SU-DHL-6 (cell line): Measurements from ENCODE around the gene DNAJC5G.

Experiments used
- H2AFZ ChIP-seq: fragments of 200-600 bp; sonication (generic); 2 replicates; pipeline ENCODE4 v1.6.1; 2014; ENCODE audit warnings: low read depth, mild to moderate bottlenecking, moderate library complexity, mixed read lengths, antibody characterized with exemption, low read length; ENCODE audit not compliant: severe bottlenecking
- H3F3A ChIP-seq: fragments of 200-600 bp; shearing (Covaris generic); 2 replicates; pipeline ENCODE4 v1.6.0; 2016; ENCODE audit warnings: antibody characterized with exemption, mild to moderate bottlenecking; ENCODE audit not compliant: insufficient read depth
- H3K27ac ChIP-seq: fragments of 200-600 bp; sonication (generic); 2 replicates; pipeline ENCODE4 v1.5.1; 2016; ENCODE audit warnings: low read depth, mild to moderate bottlenecking, low read length, moderate library complexity, mixed read lengths
- H3K27me3 ChIP-seq: fragments of 200-600 bp; sonication (generic), shearing (Covaris generic); 2 replicates; pipeline ENCODE4 v1.6.0; 2014; ENCODE audit warnings: mild to moderate bottlenecking, low read length
- H3K36me3 ChIP-seq: fragments of 200-600 bp; sonication (generic); 2 replicates; pipeline ENCODE4 v1.6.1; 2014; ENCODE audit warnings: mild to moderate bottlenecking, low read length, mixed read lengths
- H3K4me2 ChIP-seq: fragments of 300-600, 200-600 bp; shearing (Covaris generic), sonication (generic); 2 replicates; pipeline ENCODE4 v1.6.0; 2014; ENCODE audit warnings: low read length, low read depth, mild to moderate bottlenecking; ENCODE audit not compliant: poor library complexity, severe bottlenecking
- H3K4me3 ChIP-seq: fragments of 200-600 bp; sonication (generic); 2 replicates; pipeline ENCODE4 v1.5.1; 2014; ENCODE audit warnings: antibody characterized with exemption, low read length, mild to moderate bottlenecking, mixed read lengths; ENCODE audit not compliant: insufficient read depth, poor library complexity, severe bottlenecking
- H3K79me2 ChIP-seq: fragments of 200-600 bp; sonication (generic); 2 replicates; pipeline ENCODE4 v1.6.1; 2014; ENCODE audit warnings: mild to moderate bottlenecking, low read length, moderate library complexity; ENCODE audit not compliant: insufficient read depth
- H3K9ac ChIP-seq: fragments of 200-600 bp; sonication (generic); 2 replicates; pipeline ENCODE4 v1.7.0; 2014; ENCODE audit warnings: mild to moderate bottlenecking, low read length
- H3K9me2 ChIP-seq: fragments of 200-600 bp; sonication (generic); replicated peaks from 2 replicates; pipeline ENCODE4 v1.6.1; 2014; ENCODE audit warnings: low read length; ENCODE audit not compliant: insufficient read depth
- H3K9me3 ChIP-seq: fragments of 200-600 bp; sonication (generic); 2 replicates; pipeline ENCODE4 v1.6.1; 2014; ENCODE audit warnings: low read length, mixed read lengths; ENCODE audit not compliant: insufficient read depth
- H4K20me1 ChIP-seq: fragments of 200-600 bp; sonication (generic); 2 replicates; pipeline ENCODE4 v1.6.1; 2014; ENCODE audit warnings: low read depth, mild to moderate bottlenecking, antibody characterized with exemption, low read length, moderate library complexity, mixed read lengths
- CTCF ChIP-seq: fragments of 200-600 bp; sonication (generic); IDR thresholded peaks from one replicate; pipeline ENCODE4 v1.5.1; 2017; ENCODE audit warnings: antibody characterized with exemption, mild to moderate bottlenecking, low read length, moderate library complexity; ENCODE audit not compliant: insufficient read depth, poor library complexity, severe bottlenecking
- EZH2phosphoT487 ChIP-seq: fragments of 200-600 bp; sonication (generic), shearing (Covaris generic); conservative IDR thresholded peaks from 2 replicates; pipeline ENCODE4 v1.6.1; 2018; ENCODE audit warnings: mild to moderate bottlenecking, antibody characterized with exemption, low read length, moderate library complexity, mixed read lengths

The DNAJC5G gene

GRCh38 chr2:27290549-27290948 is 15.3 kb downstream of the DNAJC5G start:
- Histone ChIP-seq H4K20me1 (no peaks in the 10 kb centered on the region), H3K36me3 (no peaks in the 10 kb centered on the region), H3K9me3 (no peaks in the 10 kb centered on the region), H3F3A (no peaks in the 10 kb centered on the region), H3K27ac (0 out of 2 replicates have a peak overlapping the region, but pooled peaks have one; percentile 30), H3K27me3 (no peaks in the 10 kb centered on the region), H3K9ac (no peak overlapping the region), H3K4me2 (peak overlapping the region; percentile 33), H3K9me2 (no peaks in the 10 kb centered on the region), H2AFZ (no peak overlapping the region), H3K4me3 (no peak overlapping the region), H3K79me2 (no peaks in the 10 kb centered on the region)
- no peak for TF ChIP-seq EZH2phosphoT487
- no peak for TF ChIP-seq CTCF

- no peak overlapping the region for H3K4me3 ChIP-seq
- no peak overlapping the region for H2AFZ ChIP-seq
- no peaks in the 10 kb centered on the region for H3K79me2 ChIP-seq
- no peak for TF ChIP-seq EZH2phosphoT487
- TF ChIP-seq CTCF: no peak
- H4K20me1 ChIP-seq: no peaks in the 10 kb centered on the region
- H3K9me2 ChIP-seq: no peaks in the 10 kb centered on the region
- no peaks in the 10 kb centered on the region for H3K27me3 ChIP-seq
- no peaks in the 10 kb centered on the region for H3K36me3 ChIP-seq
- no peak overlapping the region for H3K4me2 ChIP-seq
- H3K27ac ChIP-seq: no peak overlapping the region
- H3K9ac ChIP-seq: no peak overlapping the region
- H3K9me3 ChIP-seq: no peaks in the 10 kb centered on the region
- H3F3A ChIP-seq: no peaks in the 10 kb centered on the region
These were observed 16.6 kb downstream of the DNAJC5G start for GRCh38 chr2:27291865-27292264.

GRCh38 chr2:27294928-27295327 is 19.7 kb downstream of the DNAJC5G start:
- H3K36me3 ChIP-seq: no peaks in the 10 kb centered on the region
- no peaks in the 10 kb centered on the region for H3K9me2 ChIP-seq
- no peaks in the 10 kb centered on the region for H3K79me2 ChIP-seq
- no peaks in the 10 kb centered on the region for H3K9me3 ChIP-seq
- TF ChIP-seq EZH2phosphoT487 (no peak), CTCF (no peak)
- no peak overlapping the region for H3K9ac ChIP-seq
- H4K20me1 ChIP-seq: no peaks in the 10 kb centered on the region
- peaks cover 3% of the 10 kb centered on the region; the same call in 1 of the 2 replicates for H3K27me3 ChIP-seq
- H3F3A ChIP-seq: no peaks in the 10 kb centered on the region
- no peak overlapping the region for H3K27ac ChIP-seq
- H3K4me2 ChIP-seq: no peak overlapping the region
- H3K4me3 ChIP-seq: no peak overlapping the region
- H2AFZ ChIP-seq: no peak overlapping the region

GRCh38 chr2:27296481-27296880 is 21.2 kb downstream of the DNAJC5G start:
- H4K20me1 ChIP-seq: no peaks in the 10 kb centered on the region
- no peak overlapping the region for H3K4me2 ChIP-seq
- no peaks in the 10 kb centered on the region for H3K36me3 ChIP-seq
- peaks cover 3% of the 10 kb centered on the region; the same call in 1 of the 2 replicates for H3K27me3 ChIP-seq
- TF ChIP-seq EZH2phosphoT487 (no peak), CTCF (no peak)
- no peak overlapping the region for H3K9ac ChIP-seq
- no peaks in the 10 kb centered on the region for H3K9me3 ChIP-seq
- no peaks in the 10 kb centered on the region for H3K9me2 ChIP-seq
- no peak overlapping the region for H3K27ac ChIP-seq
- H3F3A ChIP-seq: no peaks in the 10 kb centered on the region
- H2AFZ ChIP-seq: no peak overlapping the region
- no peaks in the 10 kb centered on the region for H3K79me2 ChIP-seq
- no peak overlapping the region for H3K4me3 ChIP-seq
